DND-41 (cell line): ENCODE measurements around the gene NUPR1.

Source experiments
- ATAC-seq: fragments of 200-7000 bp; cut with Tn5 transposase; 3 replicates; pipeline ENCODE4 v1.9.1; 2021; ENCODE audit warnings: low read depth; ENCODE audit not compliant: insufficient read depth
- DNase-seq: peaks from one replicate; pipeline ENCODE4 v3.0.0-alpha.2; 2020
- H2AFZ ChIP-seq: 2 replicates; pipeline ENCODE4 v1.6.0; 2012; ENCODE audit warnings: low read depth, low read length
- H3K27ac ChIP-seq: 2 replicates; pipeline ENCODE4 v1.5.1; 2012; ENCODE audit warnings: low read length, inconsistent platforms
- H3K27me3 ChIP-seq: fragments of 200-600 bp; sonication (generic); 2 replicates; pipeline ENCODE4 v1.6.0; 2012; ENCODE audit warnings: low read length, mild to moderate bottlenecking, inconsistent platforms; ENCODE audit not compliant: insufficient read depth, poor library complexity
- H3K36me3 ChIP-seq: 2 replicates; pipeline ENCODE4 v1.5.1; 2012; ENCODE audit warnings: low read length, inconsistent platforms; ENCODE audit not compliant: insufficient read depth
- H3K4me1 ChIP-seq: 2 replicates; pipeline ENCODE4 v1.5.1; 2012; ENCODE audit warnings: mild to moderate bottlenecking, low read length; ENCODE audit not compliant: insufficient read depth
- H3K4me2 ChIP-seq: 2 replicates; pipeline ENCODE4 v1.6.0; 2012; ENCODE audit warnings: mild to moderate bottlenecking, moderate library complexity, low read length, inconsistent platforms; ENCODE audit not compliant: insufficient read depth
- H3K4me3 ChIP-seq, 2 experiments: fragments of 200-600 bp in 1 of 2; shearing (Covaris generic) in 1 of 2; 2 replicates each; pipeline ENCODE4 v1.5.1; 2012 to 2016; ENCODE audit warnings: inconsistent platforms in 2 of 2, low read length in 2 of 2, mild to moderate bottlenecking in 2 of 2, low read depth in 1 of 2, moderate library complexity in 1 of 2
- H3K79me2 ChIP-seq: 2 replicates; pipeline ENCODE4 v1.6.0; 2012; ENCODE audit warnings: low read length, inconsistent platforms; ENCODE audit not compliant: insufficient read depth
- H3K9ac ChIP-seq: 2 replicates; pipeline ENCODE4 v1.6.0; 2012; ENCODE audit warnings: low read depth, mild to moderate bottlenecking, inconsistent platforms, low read length, moderate library complexity
- H3K9me3 ChIP-seq: 2 replicates; pipeline ENCODE4 v1.5.1; 2012; ENCODE audit warnings: low read length, moderate library complexity, mild to moderate bottlenecking, inconsistent platforms; ENCODE audit not compliant: insufficient read depth, severe bottlenecking
- H4K20me1 ChIP-seq: 2 replicates; pipeline ENCODE4 v1.6.0; 2012; ENCODE audit warnings: low read length; ENCODE audit not compliant: insufficient read depth
- EZH2 ChIP-seq: IDR thresholded peaks from 3 replicates; pipeline ENCODE4 v1.6.1; 2012; ENCODE audit warnings: borderline replicate concordance, low read depth, mild to moderate bottlenecking, moderate library complexity, low read length, inconsistent platforms; ENCODE audit not compliant: severe bottlenecking
- TF ChIP-seq, protein P1 (sequence below): IDR thresholded peaks from 2 replicates; pipeline ENCODE4 v1.5.1; 2012; ENCODE audit warnings: borderline replicate concordance, low read length, moderate library complexity, mild to moderate bottlenecking; ENCODE audit not compliant: poor library complexity, severe bottlenecking; ENCODE audit errors: extremely low read depth

NUPR1 gene

DNA sequence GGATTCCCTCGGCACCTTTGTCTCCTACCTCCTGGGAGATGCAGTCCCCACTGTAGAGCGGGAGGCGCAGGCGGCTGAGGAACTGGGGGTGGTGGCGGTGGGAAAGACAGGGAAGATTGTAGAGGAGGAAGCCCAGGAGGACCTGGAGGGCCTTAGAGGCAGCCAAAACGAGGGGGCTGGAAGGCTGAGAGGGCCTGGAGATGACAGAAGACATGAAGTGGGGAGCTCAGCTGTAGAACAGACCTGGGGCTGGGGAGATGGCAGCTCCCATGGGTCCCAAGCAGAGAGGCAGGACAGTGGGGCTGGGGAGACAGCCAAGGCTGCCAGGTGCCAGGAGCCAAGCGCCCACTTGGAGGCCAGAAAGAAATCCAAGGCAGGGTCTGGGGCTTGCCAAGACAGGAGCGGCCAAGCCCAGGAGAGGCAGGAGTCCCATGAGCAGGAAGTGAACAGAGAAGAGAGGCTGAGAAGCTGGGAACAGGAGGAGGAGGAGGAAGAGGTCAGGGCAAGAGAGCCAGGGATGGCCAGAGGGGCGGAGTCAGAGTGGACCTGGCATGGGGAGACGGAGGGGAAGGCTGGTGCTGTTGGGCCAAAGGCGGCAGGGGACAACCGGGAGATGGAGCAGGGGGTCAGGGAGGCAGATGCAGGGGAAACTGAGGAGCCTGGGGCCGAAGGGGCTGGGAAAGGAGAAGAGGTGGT, 43.5 kb downstream of the NUPR1 start:
- Histone ChIP-seq H3K27ac (peak overlapping the region; percentile 93), H3K36me3 (peaks cover 3% of the 10 kb centered on the region; the same call in 1 of the 2 replicates), H3K4me1 (peaks cover 45% of the 10 kb centered on the region), H3K9me3 (no peaks in the 10 kb centered on the region), H3K27me3 (no peaks in the 10 kb centered on the region), H3K79me2 (peaks cover 24% of the 10 kb centered on the region), H4K20me1 (no peaks in the 10 kb centered on the region), H3K4me3 (peak overlapping the region in 1 of 2 experiments; percentile 83; a peak in 1 of 4 replicates), H2AFZ (peak overlapping the region; percentile 77), H3K9ac (peak overlapping the region; percentile 64), H3K4me2 (peak overlapping the region; percentile 84)
- TF ChIP-seq, protein P1, sequence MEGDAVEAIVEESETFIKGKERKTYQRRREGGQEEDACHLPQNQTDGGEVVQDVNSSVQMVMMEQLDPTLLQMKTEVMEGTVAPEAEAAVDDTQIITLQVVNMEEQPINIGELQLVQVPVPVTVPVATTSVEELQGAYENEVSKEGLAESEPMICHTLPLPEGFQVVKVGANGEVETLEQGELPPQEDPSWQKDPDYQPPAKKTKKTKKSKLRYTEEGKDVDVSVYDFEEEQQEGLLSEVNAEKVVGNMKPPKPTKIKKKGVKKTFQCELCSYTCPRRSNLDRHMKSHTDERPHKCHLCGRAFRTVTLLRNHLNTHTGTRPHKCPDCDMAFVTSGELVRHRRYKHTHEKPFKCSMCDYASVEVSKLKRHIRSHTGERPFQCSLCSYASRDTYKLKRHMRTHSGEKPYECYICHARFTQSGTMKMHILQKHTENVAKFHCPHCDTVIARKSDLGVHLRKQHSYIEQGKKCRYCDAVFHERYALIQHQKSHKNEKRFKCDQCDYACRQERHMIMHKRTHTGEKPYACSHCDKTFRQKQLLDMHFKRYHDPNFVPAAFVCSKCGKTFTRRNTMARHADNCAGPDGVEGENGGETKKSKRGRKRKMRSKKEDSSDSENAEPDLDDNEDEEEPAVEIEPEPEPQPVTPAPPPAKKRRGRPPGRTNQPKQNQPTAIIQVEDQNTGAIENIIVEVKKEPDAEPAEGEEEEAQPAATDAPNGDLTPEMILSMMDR: no peak
- no peak for TF ChIP-seq EZH2
- DNase-seq (peak; percentile 20), ATAC-seq (no peak)

DNA sequence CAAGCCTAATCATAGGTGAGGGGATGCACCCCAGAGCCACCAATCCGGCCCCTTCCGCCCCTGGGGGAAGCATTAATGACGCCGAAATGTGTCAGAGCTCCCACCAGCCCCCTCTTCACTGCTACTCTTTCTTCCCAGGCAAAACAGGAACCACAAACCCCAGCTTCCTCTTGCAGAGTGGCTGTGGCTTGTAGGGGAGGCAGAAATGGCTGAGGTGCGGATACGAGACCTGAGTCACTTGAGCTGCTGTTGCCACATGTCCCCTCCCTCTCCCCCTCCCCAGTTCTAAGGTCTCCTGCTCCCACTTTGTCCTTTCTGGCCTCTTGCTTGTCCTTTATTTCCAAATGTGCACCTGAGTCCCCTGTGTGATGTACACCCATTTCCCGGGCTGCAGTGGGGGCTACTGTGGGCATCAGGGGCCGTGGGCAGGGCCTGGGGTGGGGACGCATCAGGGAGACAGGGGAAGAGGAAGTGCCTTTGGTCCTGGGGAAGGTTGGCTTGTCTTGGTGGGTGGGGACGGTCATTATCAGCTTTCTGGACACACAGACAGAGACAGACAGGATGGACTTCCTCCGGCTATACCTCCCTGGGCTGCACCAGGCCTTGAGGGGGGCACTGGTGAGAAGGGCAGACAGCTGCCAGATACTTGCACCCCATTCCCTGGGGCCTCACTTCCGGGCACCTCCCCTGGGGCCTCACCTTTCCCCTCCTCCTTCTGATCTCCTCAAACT, 44.5 kb downstream of the NUPR1 start, which contains the start of gene APOBR:
APOBR (plus strand) TSS at position 523 of the 731 bp plus-strand sequence; CDS start at position 562, 39 bp downstream.
- Histone ChIP-seq H4K20me1 (no peaks in the 10 kb centered on the region), H3K9me3 (no peaks in the 10 kb centered on the region), H2AFZ (peak within 1 kb of the TSS; percentile 77), H3K4me2 (peak within 1 kb of the TSS; percentile 84), H3K4me1 (peaks cover 48% of the 10 kb centered on the region), H3K36me3 (peaks cover 11% of the 10 kb centered on the region), H3K27ac (peak within 1 kb of the TSS; percentile 93), H3K9ac (peak within 1 kb of the TSS; percentile 64), H3K79me2 (peaks cover 24% of the 10 kb centered on the region), H3K27me3 (no peaks in the 10 kb centered on the region), H3K4me3 (peak within 1 kb of the TSS; percentile 15 to 83; a peak in 3 of 4 replicates)
- ATAC-seq: peak; percentile 89
- TF ChIP-seq EZH2: no peak
- TF ChIP-seq, protein P1: no peak
- DNase-seq: peak; percentile 94

DNA sequence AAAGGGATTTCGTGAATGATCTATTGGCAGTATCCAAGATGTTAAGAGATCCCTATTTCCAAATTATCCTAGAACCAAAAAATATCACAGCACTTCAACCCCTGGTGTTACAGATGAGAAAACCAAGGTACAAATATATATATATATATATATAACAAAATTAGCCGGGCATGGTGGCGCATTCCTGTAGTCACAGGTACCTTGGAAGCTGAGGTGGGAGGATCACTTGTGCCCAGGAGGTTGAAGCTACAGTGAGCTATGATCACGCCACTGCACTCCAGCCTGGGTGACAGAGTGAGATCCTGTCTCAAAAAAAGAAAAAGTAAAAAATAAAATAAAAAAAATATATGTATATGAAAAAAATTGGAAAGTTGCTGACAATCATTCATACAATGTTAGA, 46.3 kb downstream of the NUPR1 start:
- ATAC-seq (no peak), DNase-seq (peak; percentile 21)
- no peaks in the 10 kb centered on the region for H4K20me1 ChIP-seq
- peak overlapping the region; percentile 64 for H3K9ac ChIP-seq
- peak overlapping the region; percentile 93 for H3K27ac ChIP-seq
- peaks cover 24% of the 10 kb centered on the region for H3K79me2 ChIP-seq
- peak overlapping the region; percentile 67 to 83; a peak in 3 of 4 replicates for H3K4me3 ChIP-seq
- peak overlapping the region; percentile 78 for H2AFZ ChIP-seq
- H3K36me3 ChIP-seq: peaks cover 26% of the 10 kb centered on the region
- no peaks in the 10 kb centered on the region for H3K27me3 ChIP-seq
- TF ChIP-seq EZH2: no peak
- TF ChIP-seq, protein P1: no peak
- peaks cover 48% of the 10 kb centered on the region for H3K4me1 ChIP-seq
- peak overlapping the region; percentile 84 for H3K4me2 ChIP-seq
- H3K9me3 ChIP-seq: no peaks in the 10 kb centered on the region
